Upper lobe of left lung (tissue), 6 donors: ENCODE measurements around the gene EWSR1. TPM values are rescaled to one million over a fixed set of nuclear protein-coding genes. Genes with fewer than 3 reads are reported as not detected.

Experiments used
- small RNA-seq, 4 donors: library from RNA; depleted of rRNA; stranded (forward); fragments of <200 nt; gene quantifications; one replicate each; pipeline ENCODE3, GENCODE V24; 2016
- total RNA-seq, 6 donors: library from RNA; depleted of rRNA in 4 of 6; stranded (reverse); fragments of >200 nt in 4 of 6; gene quantifications; one replicate each; pipeline versions ENCODE4 v1.1.0 to v1.2.1, GENCODE V29; 2016 to 2021
- donor health status: DM: no; HTN: no; CAD: no; lungs with moderate emphysema.
- donor health status: DM: no; HTN: yes; CAD: no; lungs with severe emphysema.

The EWSR1 gene
- total RNA-seq, 6 donors from 2014 or later = 156 to 293 (median 183) TPM

Small RNAs within 50 kb of the gene (small RNA-seq; reads per million reads assigned to genes)
- 0 reads per million in 4 donors for gene MIR3653

Other genes starting within 250 kb of the EWSR1 start
- gene C22orf31, start 206.4 kb upstream of the EWSR1 start, total RNA-seq = not detected
- gene KREMEN1, start 195.2 kb upstream of the EWSR1 start, total RNA-seq = 10 to 100 TPM in 5 of 6 donors, 1 to 10 TPM in 1; 8.4 to 24.3 (median 15.9) TPM
- gene EMID1, start 62.4 kb upstream of the EWSR1 start, total RNA-seq = 10 to 100 TPM in 2 of 6 donors, 1 to 10 TPM in 4; 2.1 to 31.6 (median 8.4) TPM
- 10 to 100 TPM; 17.3 to 47.1 (median 27.9) TPM for gene RHBDD3, start 287 bp upstream of the EWSR1 start, total RNA-seq
- 10 to 100 TPM; 14.4 to 63.4 (median 36.1) TPM for gene GAS2L1, start 38.4 kb downstream of the EWSR1 start, total RNA-seq
- 10 to 100 TPM in 1 of 6 donors, 1 to 10 TPM in 5; 1.2 to 33.5 (median 2.0) TPM for gene RASL10A, start 47.4 kb downstream of the EWSR1 start, total RNA-seq
- 100 to 1,000 TPM in 1 of 6 donors, 10 to 100 TPM in 5; 44.7 to 162 (median 80.7) TPM for gene AP1B1, start 120.3 kb downstream of the EWSR1 start, total RNA-seq
- gene RFPL1, start 170.3 kb downstream of the EWSR1 start, total RNA-seq = not detected
- under 1 TPM in 3 of 6 donors, not detected in 3; 0.26 to 0.94 (median 0.46) TPM for gene NEFH, start 211.9 kb downstream of the EWSR1 start, total RNA-seq